Superior temporal gyrus (tissue), 1 donor: Measurements from ENCODE around the gene DMD.
A peak's percentile ranks its signal among the peaks of the same experiment; 100 is the strongest.
"Not testable (repeated sequence)": the region's sequence is repeated elsewhere in the genome, so short reads cannot be mapped to it uniquely, and the experiment has no call there.

ENCODE experiments used
- DNase-seq: peaks from one replicate; pipeline ENCODE4 v3.0.0-alpha.2; 2016; ENCODE audit errors: extremely low spot score

Gene DMD

GRCh38 chrX:32644476-32645245 is 566.7 kb downstream of the DMD start:
- DNase-seq = no peak

DNA sequence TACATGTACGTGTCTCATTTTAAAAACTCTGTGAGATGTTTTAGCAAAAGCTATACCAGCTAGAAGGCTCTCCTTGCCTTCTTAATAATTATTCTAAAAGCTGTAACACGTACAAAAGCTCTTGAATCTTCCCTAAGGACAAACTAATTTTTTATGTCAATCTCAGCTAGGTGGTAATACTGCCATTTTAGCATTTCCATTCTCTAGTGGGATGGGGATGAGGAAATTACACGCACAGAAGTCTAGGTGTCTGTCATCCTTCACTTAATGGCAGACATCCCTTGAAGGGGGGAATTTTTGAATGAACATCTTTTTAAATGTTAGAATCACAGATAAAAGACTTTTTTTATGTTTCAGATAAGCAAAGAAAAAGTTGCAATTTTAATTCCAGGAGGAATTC is 569.1 kb downstream of the DMD start:
- no peak for DNase-seq

DNA sequence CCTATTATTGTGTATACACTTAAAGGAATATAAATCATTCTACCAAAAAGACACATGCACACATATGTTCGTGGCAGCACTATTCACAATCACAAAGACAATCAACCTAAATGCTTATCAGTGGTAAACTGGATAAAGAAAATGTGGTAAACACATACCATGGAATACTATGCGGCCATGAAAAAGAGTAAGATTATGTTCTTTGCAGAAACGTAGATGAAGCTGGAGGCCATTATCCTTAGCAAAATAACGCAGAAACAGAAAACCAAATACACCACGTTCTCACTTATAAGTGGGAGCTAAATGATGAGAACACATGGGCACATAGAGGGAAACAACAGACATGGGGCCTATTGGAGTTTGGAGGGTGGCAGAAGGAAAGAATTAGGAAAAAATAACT is 593.2 kb downstream of the DMD start:
- DNase-seq = no peak

DNA sequence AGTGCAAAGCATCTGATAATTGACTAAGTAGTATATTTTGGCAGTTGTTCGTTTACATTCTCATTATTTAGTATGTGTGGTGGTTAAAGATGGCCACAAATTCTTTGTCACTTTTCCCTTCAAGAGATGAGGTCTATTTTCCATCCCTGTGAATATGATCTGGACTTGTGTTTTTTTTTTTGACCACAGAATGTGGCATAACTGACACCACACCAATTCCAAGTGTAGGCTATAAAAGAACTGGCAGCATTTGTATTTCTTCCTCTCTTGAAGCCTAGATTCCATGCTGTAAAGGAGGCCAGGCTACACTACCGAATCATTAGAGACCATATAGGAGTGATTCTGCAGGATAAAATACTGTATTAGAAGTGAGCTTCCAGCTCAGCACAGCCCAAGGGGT is 596.6 kb downstream of the DMD start:
- no peak for DNase-seq

GRCh38 chrX:32599156-32599555 is 612.2 kb downstream of the DMD start:
- DNase-seq = peak; percentile 10

DNA sequence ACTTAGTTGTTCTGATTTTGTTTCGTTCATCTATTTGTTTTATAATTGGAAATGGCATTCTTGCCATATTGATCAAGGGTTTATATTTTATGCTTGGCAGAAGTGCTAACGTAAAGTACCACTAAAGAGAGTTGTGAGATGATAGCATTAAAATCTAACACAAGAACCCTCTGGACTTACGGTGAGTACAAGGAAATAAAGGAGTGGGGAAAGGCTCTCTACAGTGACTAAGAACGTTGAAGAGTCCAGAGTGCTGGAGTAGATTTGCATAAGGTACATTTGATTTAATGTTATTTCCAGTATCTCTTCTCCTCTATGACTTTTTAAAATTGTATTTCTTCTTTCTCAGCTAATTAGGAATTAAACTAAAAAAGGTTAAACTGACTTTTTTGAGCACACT is 612.6 kb downstream of the DMD start:
- no peak for DNase-seq

DNA sequence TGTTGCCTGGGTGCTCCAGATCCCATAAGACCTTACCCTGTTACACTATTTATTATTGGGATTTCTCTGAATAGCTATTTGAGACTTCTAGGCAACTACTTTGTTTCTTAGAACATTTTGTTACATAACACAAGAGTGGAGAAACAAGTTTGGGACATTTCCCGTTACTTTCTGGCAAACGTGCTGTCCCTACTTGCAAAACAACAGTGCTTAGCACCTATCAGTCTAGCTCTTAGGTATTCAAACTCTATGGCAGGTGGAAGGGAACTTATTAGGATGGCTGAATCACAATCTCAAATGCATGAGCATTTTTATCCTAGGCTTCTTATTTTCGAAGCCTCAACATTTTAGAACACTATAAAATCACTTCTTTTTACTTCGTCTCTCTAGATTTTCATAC is 613.6 kb downstream of the DMD start:
- no peak for DNase-seq

GRCh38 chrX:32592786-32593185 is 618.6 kb downstream of the DMD start:
- DNase-seq = no peak

DNA sequence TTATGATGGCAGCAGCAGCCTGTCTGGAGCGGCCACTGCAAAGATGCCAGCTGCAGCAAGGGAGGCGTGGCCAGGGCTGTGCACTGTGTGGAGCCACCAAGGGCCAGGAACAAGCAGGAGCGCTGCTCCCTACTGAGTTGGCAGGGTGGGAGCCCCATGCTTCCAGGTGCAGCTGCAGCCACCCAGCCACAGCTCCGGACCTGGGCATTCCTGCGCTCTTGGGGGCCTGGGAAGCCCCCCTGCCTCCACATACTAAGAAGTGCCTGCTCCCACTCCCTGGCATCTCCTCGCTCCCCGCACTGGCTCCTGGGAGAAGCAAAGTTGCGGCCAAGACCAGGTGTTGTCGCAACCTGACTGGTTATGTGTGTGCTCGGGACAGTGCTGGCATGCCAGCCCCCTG is 619.8 kb downstream of the DMD start:
- DNase-seq = no peak

GRCh38 chrX:32582729-32583128 is 628.6 kb downstream of the DMD start:
- DNase-seq = no peak

DNA sequence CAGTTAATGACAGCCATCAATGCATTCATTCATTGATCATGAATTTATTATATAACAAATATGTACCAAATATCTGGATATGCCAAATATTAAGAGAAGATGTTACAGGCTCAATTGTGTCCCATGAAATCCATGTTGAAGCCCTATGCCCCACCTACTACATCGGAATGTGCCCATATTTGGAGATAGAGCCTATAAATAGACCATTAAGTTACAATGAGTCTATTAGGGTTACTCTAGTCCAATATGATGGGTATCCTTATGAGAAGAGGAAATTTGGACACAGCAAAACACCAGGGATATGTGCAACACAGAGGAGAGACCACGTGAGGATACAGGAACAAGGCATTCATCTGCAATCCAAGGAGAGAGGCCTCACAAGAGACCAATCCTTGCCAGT is 634.5 kb downstream of the DMD start:
- DNase-seq = no peak

DNA sequence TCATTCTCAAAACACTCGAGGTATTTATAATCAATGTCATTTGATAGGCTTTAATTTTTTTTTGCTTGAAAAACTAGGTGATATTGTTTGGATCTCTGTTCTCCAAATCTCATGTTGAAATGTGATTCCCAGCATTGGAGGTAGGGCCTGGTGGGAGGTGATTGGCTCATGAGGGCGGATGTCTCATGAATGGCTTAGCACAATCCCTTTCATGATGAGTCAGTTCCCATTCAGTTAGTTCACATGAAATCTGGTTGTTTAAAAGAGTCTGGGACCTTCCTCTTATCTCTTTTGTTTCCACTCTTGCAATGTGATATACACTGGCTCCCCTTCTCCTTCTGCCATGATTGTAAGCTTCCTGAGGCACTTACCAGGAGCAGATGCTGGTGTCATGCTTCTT is 638.7 kb downstream of the DMD start:
- DNase-seq = no peak

DNA sequence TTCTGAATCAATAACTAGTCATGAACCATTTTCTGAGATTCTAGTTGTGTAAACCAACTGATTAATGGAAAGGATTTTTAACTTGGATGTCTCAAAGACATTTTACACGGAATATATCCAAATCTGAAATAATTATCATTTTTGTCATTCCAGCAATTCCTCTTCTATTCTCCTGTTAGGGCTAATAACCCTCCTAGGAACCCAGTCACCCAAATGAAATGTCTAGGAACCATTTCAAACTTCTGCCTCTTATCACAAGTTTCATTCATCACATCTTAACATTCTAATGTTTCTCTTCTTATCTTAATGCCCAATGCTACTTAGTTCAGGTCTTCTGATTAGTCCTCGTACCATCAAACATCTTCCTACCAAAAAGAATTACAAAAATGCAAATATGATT is 639.8 kb downstream of the DMD start:
- DNase-seq = no peak

DNA sequence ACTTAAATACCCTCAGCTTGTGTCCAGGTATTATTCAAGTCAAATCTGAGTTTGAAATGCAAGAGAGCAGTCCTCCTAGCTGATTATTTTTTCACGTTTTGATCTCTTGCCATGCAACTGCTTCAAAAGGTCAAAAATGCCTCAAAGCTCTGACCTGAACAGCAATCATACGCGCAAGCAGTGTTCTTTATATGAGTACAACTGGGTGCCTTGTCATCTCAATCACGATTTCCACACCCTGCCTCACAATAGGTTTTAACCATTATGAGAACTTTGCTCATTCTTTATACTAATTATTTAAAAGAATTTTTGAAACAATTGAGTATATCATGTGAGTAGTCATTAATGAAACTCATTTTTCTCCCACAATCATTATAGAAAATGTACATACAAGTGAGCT is 649.1 kb downstream of the DMD start:
- no peak for DNase-seq

DNA sequence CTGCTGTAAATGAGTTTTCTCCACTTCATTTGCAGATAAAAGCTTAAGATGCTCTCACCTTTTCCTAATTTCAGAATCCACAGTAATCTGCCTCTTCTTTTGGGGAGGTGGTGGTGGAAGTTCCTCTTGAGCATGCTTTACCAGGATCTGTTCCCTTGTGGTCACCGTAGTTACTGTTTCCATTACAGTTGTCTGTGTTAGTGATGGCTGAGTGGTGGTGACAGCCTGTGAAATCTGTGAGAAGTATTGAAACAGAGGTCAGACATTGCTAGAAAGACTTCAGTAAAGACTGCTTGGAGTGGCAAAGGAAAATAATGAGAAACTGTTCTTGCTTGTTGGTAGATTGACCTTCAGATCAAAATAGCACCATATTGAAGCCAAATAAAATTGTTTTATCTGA is 666.2 kb downstream of the DMD start:
- DNase-seq = no peak

- no peak for DNase-seq
Observed at GRCh38 chrX:32538554-32538953, 672.8 kb downstream of the DMD start.

GRCh38 chrX:32533848-32534247 is 677.5 kb downstream of the DMD start:
- DNase-seq = no peak

DNA sequence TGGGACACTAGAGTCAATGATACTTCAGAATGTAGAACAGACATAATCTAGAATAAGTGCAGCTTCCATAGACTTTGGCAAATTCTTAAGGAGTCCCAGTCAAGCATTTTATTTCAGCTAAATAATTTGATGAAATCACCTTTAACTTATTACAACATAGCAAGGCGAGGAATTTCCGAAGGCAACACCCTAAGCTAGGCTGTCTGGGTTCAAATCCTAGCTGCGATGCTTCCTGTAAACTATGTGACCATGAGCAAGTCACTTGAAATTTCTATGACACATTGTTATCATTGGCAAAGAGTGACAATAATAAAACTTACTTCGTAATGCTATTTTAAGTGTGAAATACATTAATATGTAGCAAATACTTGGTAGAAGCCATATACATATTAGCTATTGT is 679.1 kb downstream of the DMD start:
- no peak for DNase-seq

- DNase-seq = peak; percentile 81
Observed at GRCh38 chrX:32530802-32531403, 680.4 kb downstream of the DMD start.

DNA sequence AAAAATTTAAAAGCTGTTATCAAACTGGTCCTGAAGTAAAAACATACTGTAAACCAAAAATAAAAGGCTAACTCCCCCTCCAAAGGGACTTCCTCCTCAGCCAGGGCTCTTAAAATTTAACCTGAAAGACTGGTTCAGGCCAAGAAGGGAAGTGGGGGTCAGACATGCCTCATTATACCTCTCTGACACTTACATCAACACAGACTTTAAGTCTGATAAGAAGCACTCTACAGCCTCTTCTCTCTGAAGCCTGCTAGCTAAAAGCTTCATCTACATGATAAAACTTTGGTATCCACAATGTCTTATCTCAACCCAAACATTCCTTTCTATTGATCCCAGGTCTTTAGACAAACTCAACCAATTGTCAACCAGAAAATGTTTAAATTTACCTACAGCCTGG is 682.9 kb downstream of the DMD start:
- DNase-seq = not testable (repeated sequence)

DNA sequence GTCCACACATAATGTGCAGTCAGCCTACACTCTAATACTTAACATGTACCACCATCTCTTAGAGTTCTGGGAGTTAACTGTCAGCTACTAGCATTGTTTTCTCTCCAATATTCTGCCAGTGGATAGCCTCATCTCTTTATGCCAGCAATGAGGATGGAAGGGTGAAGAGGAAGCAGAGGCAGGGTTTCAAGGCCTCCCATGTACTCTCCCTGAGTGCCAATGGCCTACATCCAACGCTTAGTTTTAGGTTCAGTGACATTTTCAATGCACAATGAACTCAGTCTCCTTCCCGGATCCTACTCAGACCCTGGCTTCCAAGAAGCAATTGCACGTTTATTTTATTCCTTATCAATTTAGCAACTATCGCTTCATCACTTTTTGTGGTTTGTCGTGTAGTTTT is 686.1 kb downstream of the DMD start:
- DNase-seq = no peak

- DNase-seq = peak; percentile 36
Observed at GRCh38 chrX:32524385-32524784, 687.0 kb downstream of the DMD start.

DNA sequence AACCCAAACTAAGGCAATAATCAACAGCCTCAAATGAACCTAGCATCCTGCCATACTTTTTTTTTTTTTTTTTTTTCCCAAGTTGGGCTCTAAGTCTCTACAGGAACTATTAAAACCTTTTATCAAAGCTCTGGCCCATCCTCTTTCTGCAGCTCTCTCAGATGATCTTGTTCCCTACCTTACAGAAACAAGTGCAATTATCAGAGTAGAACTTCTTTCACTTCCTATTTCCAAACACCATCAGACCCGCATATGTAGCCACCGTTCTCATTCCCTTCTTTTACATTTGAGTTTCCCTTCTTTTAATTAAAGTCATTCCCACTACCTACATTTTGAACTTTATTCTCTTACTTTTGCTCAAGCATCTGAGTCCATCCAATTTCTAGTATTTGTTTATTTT is 690.6 kb downstream of the DMD start:
- no peak for DNase-seq

GRCh38 chrX:32514986-32515385 is 696.4 kb downstream of the DMD start:
- DNase-seq = no peak
